Measurements from ENCODE around the gene PPFIA2. TPM values are rescaled to one million over a fixed set of nuclear protein-coding genes. Genes with fewer than 3 reads are reported as not detected.

The PPFIA2 gene
- polyA plus RNA-seq, 1 of the 3 experiments (the other 2 are of a cell fraction): not detected

GRCh38 chr12:81683881-81684280, 75.3 kb downstream of the PPFIA2 start:
- no peak overlapping the region for H2AFZ ChIP-seq (ENCODE audit: low read depth)
- DNase-seq: no peak
- no peaks in the 10 kb centered on the region for H3F3A ChIP-seq (replicated peaks; ENCODE audit: insufficient read depth)
- no peaks in the 10 kb centered on the region for H3K27me3 ChIP-seq (ENCODE audit: insufficient read depth)
- no peak overlapping the region for H3K27ac ChIP-seq (ENCODE audit: low read depth in 2 of 2, low read length in 1 of 2)
- no peak overlapping the region for H3K4me2 ChIP-seq
- 9% methylated on average over 1 of the region's 1 CpG for WGBS (ENCODE audit: low lambda C conversion rate)
- H3K4me1 ChIP-seq (ENCODE audit: control insufficient read depth in 1 of 2, insufficient read depth in 2 of 2, low read depth in 1 of 2, low read length in 1 of 2): no peaks in the 10 kb centered on the region
- no peaks in the 10 kb centered on the region for H3K9me2 ChIP-seq
- no peaks in the 10 kb centered on the region for H3K9me3 ChIP-seq
- no peak for TF ChIP-seq PBX3 (IDR thresholded peaks at IDR 0.05)
- no peak for TF ChIP-seq RFX5 (IDR thresholded peaks at IDR 0.05; ENCODE audit: low read length)
- no peak for TF ChIP-seq USF1 (IDR thresholded peaks at IDR 0.05; ENCODE audit: borderline replicate concordance, low read depth)
- TF ChIP-seq SMC3 (IDR thresholded peaks at IDR 0.05; ENCODE audit: low read depth, low read length): no peak
- TF ChIP-seq RXRA (IDR thresholded peaks at IDR 0.05; ENCODE audit: borderline replicate concordance, low read depth): no peak
- TF ChIP-seq, protein P1, sequence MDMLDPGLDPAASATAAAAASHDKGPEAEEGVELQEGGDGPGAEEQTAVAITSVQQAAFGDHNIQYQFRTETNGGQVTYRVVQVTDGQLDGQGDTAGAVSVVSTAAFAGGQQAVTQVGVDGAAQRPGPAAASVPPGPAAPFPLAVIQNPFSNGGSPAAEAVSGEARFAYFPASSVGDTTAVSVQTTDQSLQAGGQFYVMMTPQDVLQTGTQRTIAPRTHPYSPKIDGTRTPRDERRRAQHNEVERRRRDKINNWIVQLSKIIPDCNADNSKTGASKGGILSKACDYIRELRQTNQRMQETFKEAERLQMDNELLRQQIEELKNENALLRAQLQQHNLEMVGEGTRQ (IDR thresholded peaks at IDR 0.05; ENCODE audit: borderline replicate concordance, low read depth, low read length): no peak
- no peak for TF ChIP-seq REST (IDR thresholded peaks at IDR 0.05; ENCODE audit: low read depth, low read length)
- no peak for TF ChIP-seq FOSL2 (IDR thresholded peaks at IDR 0.05; ENCODE audit: borderline replicate concordance, low read depth)
- TF ChIP-seq, protein P2, sequence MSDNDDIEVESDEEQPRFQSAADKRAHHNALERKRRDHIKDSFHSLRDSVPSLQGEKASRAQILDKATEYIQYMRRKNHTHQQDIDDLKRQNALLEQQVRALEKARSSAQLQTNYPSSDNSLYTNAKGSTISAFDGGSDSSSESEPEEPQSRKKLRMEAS (IDR thresholded peaks at IDR 0.05; ENCODE audit: low read depth): no peak
- TF ChIP-seq FOXJ3 (CRISPR knock-in tag; IDR thresholded peaks at IDR 0.05): no peak
- no peak for TF ChIP-seq NRF1 (IDR thresholded peaks at IDR 0.05; ENCODE audit: low read depth, low read length)
- no peak for TF ChIP-seq CHD2 (IDR thresholded peaks at IDR 0.05; ENCODE audit: low read length, partially characterized antibody)
- no peak for TF ChIP-seq GABPA (IDR thresholded peaks at IDR 0.05; ENCODE audit: low read depth)
- TF ChIP-seq POLR2AphosphoS5 (IDR thresholded peaks at IDR 0.05; ENCODE audit: low read depth, low read length): no peak
- H3K9ac ChIP-seq: no peak overlapping the region
- ChIA-PET CTCF (no interaction called here), POLR2A (no interaction called here)
- no peak overlapping the region for H3K4me3 ChIP-seq (ENCODE audit: low read depth in 2 of 2, low read length in 1 of 2)
- H4K20me1 ChIP-seq (ENCODE audit: insufficient read depth): no peaks in the 10 kb centered on the region
- H3K36me3 ChIP-seq (replicated peaks in 1 of 2; ENCODE audit: control insufficient read depth in 1 of 2, insufficient read depth in 2 of 2, low read length in 1 of 2): no peaks in the 10 kb centered on the region
- no peaks in the 10 kb centered on the region for H3K79me2 ChIP-seq (ENCODE audit: insufficient read depth)
